PFSK-1 (cell line): ENCODE results near the gene CD22.

Source experiments
- SIN3A ChIP-seq: IDR thresholded peaks from 2 replicates; pipeline ENCODE4 v1.6.1; 2012; ENCODE audit warnings: mild to moderate bottlenecking, low read length, moderate library complexity, borderline replicate concordance; ENCODE audit not compliant: insufficient read depth
- TF ChIP-seq, protein P1 (sequence below), 2 experiments: IDR thresholded peaks; 2 replicates each; pipeline versions ENCODE4 v1.6.1 to v1.8.0; 2011 to 2012; ENCODE audit warnings: low read depth in 2 of 2, low read length in 2 of 2, control low read depth in 1 of 2, inconsistent platforms in 1 of 2, mild to moderate bottlenecking in 1 of 2, moderate library complexity in 1 of 2; ENCODE audit not compliant: insufficient read depth in 1 of 2

GRCh38 chr19:35362261-35363000, 33.4 kb downstream of the CD22 start:
- TF ChIP-seq, protein P1, sequence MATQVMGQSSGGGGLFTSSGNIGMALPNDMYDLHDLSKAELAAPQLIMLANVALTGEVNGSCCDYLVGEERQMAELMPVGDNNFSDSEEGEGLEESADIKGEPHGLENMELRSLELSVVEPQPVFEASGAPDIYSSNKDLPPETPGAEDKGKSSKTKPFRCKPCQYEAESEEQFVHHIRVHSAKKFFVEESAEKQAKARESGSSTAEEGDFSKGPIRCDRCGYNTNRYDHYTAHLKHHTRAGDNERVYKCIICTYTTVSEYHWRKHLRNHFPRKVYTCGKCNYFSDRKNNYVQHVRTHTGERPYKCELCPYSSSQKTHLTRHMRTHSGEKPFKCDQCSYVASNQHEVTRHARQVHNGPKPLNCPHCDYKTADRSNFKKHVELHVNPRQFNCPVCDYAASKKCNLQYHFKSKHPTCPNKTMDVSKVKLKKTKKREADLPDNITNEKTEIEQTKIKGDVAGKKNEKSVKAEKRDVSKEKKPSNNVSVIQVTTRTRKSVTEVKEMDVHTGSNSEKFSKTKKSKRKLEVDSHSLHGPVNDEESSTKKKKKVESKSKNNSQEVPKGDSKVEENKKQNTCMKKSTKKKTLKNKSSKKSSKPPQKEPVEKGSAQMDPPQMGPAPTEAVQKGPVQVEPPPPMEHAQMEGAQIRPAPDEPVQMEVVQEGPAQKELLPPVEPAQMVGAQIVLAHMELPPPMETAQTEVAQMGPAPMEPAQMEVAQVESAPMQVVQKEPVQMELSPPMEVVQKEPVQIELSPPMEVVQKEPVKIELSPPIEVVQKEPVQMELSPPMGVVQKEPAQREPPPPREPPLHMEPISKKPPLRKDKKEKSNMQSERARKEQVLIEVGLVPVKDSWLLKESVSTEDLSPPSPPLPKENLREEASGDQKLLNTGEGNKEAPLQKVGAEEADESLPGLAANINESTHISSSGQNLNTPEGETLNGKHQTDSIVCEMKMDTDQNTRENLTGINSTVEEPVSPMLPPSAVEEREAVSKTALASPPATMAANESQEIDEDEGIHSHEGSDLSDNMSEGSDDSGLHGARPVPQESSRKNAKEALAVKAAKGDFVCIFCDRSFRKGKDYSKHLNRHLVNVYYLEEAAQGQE (IDR thresholded peaks at IDR 0.05; ENCODE audit: insufficient read depth in 1 of 2, low read depth in 2 of 2, low read length in 2 of 2) = no peak
- TF ChIP-seq SIN3A = no peak
